ENCODE results near the gene STEAP1. TPM values are rescaled to one million over a fixed set of nuclear protein-coding genes. Genes with fewer than 3 reads are reported as not detected.

STEAP1 gene
- total RNA-seq, 4 donors from 2014 or later: 4.1 to 36.4 (median 18.6) TPM

- no peak for DNase-seq
- in situ Hi-C loops (cut with MboI; ENCODE audit: low pct_ligation_motif_present in 1 of 4, low pct_unique_long_range_greater_than_20kb in 1 of 4, low sequenced_read_pairs in 3 of 4): loop anchor here (10.0 to 25.0 kb wide), 3 partner anchors 99 to 249 kb away; partner anchors contain the start of gene CLDN12 (in 2 of the 4)
- intact Hi-C loops (cut with DNase I; ENCODE audit: low total_unique reads): no loop called here
Observed at GRCh38 chr7:90163534-90163933, 9.3 kb downstream of the STEAP1 start.

GRCh38 chr7:90165724-90166123 lies 11.5 kb downstream of the STEAP1 start:
- 43 to 51% methylated on average over 1 to 2 of the region's 2 CpGs for WGBS, 2 donors (ENCODE audit: low coverage in 1 of 2)
- Histone ChIP-seq H3K27me3 (no peaks in the 10 kb centered on the region), H3K36me3 (no peaks in the 10 kb centered on the region), H3K9me3 (no peaks in the 10 kb centered on the region), H3K27ac (peak overlapping the region; percentile 31 to 69 (median 52)), H3K4me3 (no peak overlapping the region), H3K4me1 (peaks cover 0 to 26% (median 7%) of the 10 kb centered on the region in 4 donors)
- in situ Hi-C loops (cut with MboI; ENCODE audit: low pct_ligation_motif_present in 1 of 4, low pct_unique_long_range_greater_than_20kb in 1 of 4, low sequenced_read_pairs in 3 of 4): loop anchor here (10.0 to 25.0 kb wide), 3 partner anchors 97 to 247 kb away; partner anchors contain the start of gene CLDN12 (in 2 of the 4)
- DNase-seq: peak; percentile 80
- intact Hi-C loops (cut with DNase I; ENCODE audit: low total_unique reads): no loop called here
- no peak for TF ChIP-seq POLR2A (IDR thresholded peaks at IDR 0.05)
- peak in 1 of 3 donors; percentile 18 for TF ChIP-seq POLR2AphosphoS5 (IDR thresholded peaks at IDR 0.05)
- TF ChIP-seq CTCF (IDR thresholded peaks at IDR 0.05): peak in 2 of 5 experiments; percentile 16 to 40

More at GRCh38 chr7:90163534-90163933, 9.3 kb downstream of the STEAP1 start:
- Histone ChIP-seq H3K27ac (no peak overlapping the region), H3K27me3 (no peaks in the 10 kb centered on the region), H3K4me1 (peaks cover 0 to 26% (median 7%) of the 10 kb centered on the region in 4 donors), H3K9me3 (no peaks in the 10 kb centered on the region), H3K4me3 (no peak overlapping the region), H3K36me3 (no peaks in the 10 kb centered on the region)
- no peak for TF ChIP-seq POLR2A (IDR thresholded peaks at IDR 0.05)
- no peak for TF ChIP-seq EP300 (IDR thresholded peaks at IDR 0.05; ENCODE audit: low read depth)
- TF ChIP-seq POLR2AphosphoS5 (IDR thresholded peaks at IDR 0.05): no peak
- no peak for TF ChIP-seq CTCF (IDR thresholded peaks at IDR 0.05)
- 71 to 91% methylated on average over 2 to 5 of the region's 5 CpGs for WGBS, 2 donors (ENCODE audit: low coverage in 1 of 2)

- Histone ChIP-seq H3K27ac (peak overlapping the region; percentile 31 to 69 (median 52)), H3K9me3 (no peaks in the 10 kb centered on the region), H3K4me3 (no peak overlapping the region), H3K4me1 (peaks cover 0 to 26% (median 7%) of the 10 kb centered on the region in 4 donors), H3K36me3 (no peaks in the 10 kb centered on the region), H3K27me3 (no peaks in the 10 kb centered on the region)
- 33 to 51% methylated on average over 3 of the region's 3 CpGs for WGBS, 2 donors (ENCODE audit: low coverage in 1 of 2)
- intact Hi-C loops (cut with DNase I; ENCODE audit: low total_unique reads): no loop called here
- DNase-seq: no peak
- in situ Hi-C loops (cut with MboI; ENCODE audit: low pct_ligation_motif_present in 1 of 4, low pct_unique_long_range_greater_than_20kb in 1 of 4, low sequenced_read_pairs in 3 of 4): loop anchor here (10.0 to 25.0 kb wide), 3 partner anchors 96 to 246 kb away; partner anchors contain the start of gene CLDN12 (in 2 of the 4)
- TF ChIP-seq POLR2A (IDR thresholded peaks at IDR 0.05): no peak
- no peak for TF ChIP-seq EP300 (IDR thresholded peaks at IDR 0.05; ENCODE audit: low read depth)
- no peak for TF ChIP-seq CTCF (IDR thresholded peaks at IDR 0.05)
- no peak for TF ChIP-seq POLR2AphosphoS5 (IDR thresholded peaks at IDR 0.05)
Observed at GRCh38 chr7:90166153-90166552, 11.9 kb downstream of the STEAP1 start.

- in situ Hi-C loops (cut with MboI; ENCODE audit: low pct_ligation_motif_present in 1 of 4, low pct_unique_long_range_greater_than_20kb in 1 of 4, low sequenced_read_pairs in 3 of 4) (loop anchor here (10.0 to 25.0 kb wide), 3 partner anchors 95 to 245 kb away; partner anchors contain the start of gene CLDN12 (in 2 of the 4)), intact Hi-C loops (cut with DNase I; ENCODE audit: low total_unique reads) (no loop called here)
- Histone ChIP-seq H3K27ac (peak overlapping the region in 1 of 4 donors; percentile 69), H3K4me3 (no peak overlapping the region), H3K27me3 (no peaks in the 10 kb centered on the region), H3K4me1 (peaks cover 0 to 37% (median 14%) of the 10 kb centered on the region in 4 donors), H3K36me3 (no peaks in the 10 kb centered on the region), H3K9me3 (no peaks in the 10 kb centered on the region)
- TF ChIP-seq EP300 (IDR thresholded peaks at IDR 0.05; ENCODE audit: low read depth) (no peak), POLR2AphosphoS5 (IDR thresholded peaks at IDR 0.05) (no peak), CTCF (IDR thresholded peaks at IDR 0.05) (no peak), POLR2A (IDR thresholded peaks at IDR 0.05) (no peak)
- 65 to 66% methylated on average over 4 of the region's 4 CpGs for WGBS, 2 donors (ENCODE audit: low coverage in 1 of 2)
- no peak for DNase-seq
Observed at GRCh38 chr7:90167361-90167760, 13.1 kb downstream of the STEAP1 start.
